ENCODE data around the gene CRYGN. TPM values are rescaled to one million over a fixed set of nuclear protein-coding genes. Genes with fewer than 3 reads are reported as not detected.

CRYGN gene
- total and polyA plus RNA-seq, 2 experiments from 2014 or later = 0.59 to 1.5 TPM

DNA sequence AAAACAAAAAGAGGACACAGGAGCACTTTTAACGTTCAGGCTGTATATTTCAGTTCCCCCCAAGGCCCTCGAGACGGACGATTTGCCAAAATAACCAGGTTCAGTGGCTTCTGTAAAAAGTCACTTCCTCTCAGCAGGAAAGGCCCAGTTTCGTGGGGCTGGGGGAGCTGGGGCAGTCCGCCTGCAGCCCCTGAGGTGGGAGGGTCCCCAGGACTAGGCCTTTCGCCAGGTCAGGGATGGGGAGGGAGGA, 58.9 kb downstream of the CRYGN start (continued):
- TF ChIP-seq REST (IDR thresholded peaks at IDR 0.05; ENCODE audit: unreplicated experiment) = no peak
- TF ChIP-seq STAT1 (IDR thresholded peaks at IDR 0.05; ENCODE audit: unreplicated experiment) = no peak
- TF ChIP-seq EZH2phosphoT487 (IDR thresholded peaks at IDR 0.05; ENCODE audit: unreplicated experiment) = no peak

DNA sequence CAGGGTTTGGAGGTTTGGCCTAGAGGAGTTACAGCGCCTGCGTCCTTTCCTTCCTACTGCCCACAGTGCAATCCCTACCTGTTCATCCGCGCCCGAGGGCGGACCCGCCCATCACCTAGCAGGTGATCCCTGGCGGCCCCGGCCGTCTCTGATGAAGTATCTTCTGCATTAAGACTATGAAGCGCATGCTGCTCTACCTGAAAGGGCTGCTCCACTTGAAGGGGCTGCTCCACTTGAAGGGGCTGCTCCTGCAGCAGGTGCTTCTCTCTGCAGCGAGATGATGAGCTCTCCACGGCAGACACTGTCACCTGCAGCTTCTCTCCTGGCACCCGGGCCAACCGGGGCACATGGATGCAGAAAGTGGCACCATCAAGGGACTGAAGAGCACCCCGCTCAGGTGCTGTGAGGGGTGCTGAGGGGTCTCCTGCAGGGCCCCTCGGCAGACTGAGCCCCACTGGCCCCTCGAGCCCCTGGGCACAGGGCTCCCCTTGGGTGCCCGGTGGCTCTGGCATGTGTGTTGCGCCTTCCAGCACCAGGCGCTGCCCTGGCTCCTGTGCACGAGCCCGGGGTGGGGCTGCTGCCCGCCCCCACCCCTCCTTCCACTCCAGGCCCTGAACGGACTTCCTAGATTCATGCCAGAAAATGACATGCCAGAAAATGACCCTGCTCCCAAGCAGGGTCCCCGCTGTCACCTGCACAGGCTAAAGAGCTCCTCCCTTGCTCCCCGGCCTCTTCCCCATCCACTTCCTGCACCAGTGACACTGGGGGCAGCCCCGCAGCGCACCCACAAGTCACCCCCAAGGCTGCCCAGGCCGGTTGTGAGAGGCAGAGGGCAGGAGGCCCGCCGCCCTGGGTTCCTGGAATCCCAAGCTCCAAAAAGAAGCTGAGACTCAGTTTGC, 59.5 kb downstream of the CRYGN start:
- peak; percentile 7 for ATAC-seq
- Mint-ChIP-seq H3K36me3 (ENCODE audit: low read depth) (peaks cover 7% of the 10 kb centered on the region; the same call in 2 of the 3 replicates), H3K27ac (no peak overlapping the region)
- TF ChIP-seq ETS1 (IDR thresholded peaks at IDR 0.05) (no peak), CTCF (conservative IDR thresholded peaks at IDR 0.05; ENCODE audit: low read depth in 2 of 2) (no peak), EZH2 (IDR thresholded peaks at IDR 0.05; ENCODE audit: low read depth, unreplicated experiment) (no peak), ZNF331 (CRISPR knock-in tag; IDR thresholded peaks at IDR 0.05; ENCODE audit: low read depth) (no peak), CREB1 (CRISPR knock-in tag; IDR thresholded peaks at IDR 0.05; ENCODE audit: low read depth) (no peak), REST (IDR thresholded peaks at IDR 0.05; ENCODE audit: unreplicated experiment) (no peak), EZH2phosphoT487 (IDR thresholded peaks at IDR 0.05; ENCODE audit: unreplicated experiment) (no peak)

More for the DNA sequence above, 59.5 kb downstream of the CRYGN start:
- Mint-ChIP-seq H3K4me1 (peaks cover 18% of the 10 kb centered on the region), H3K27me3 (ENCODE audit: insufficient read depth, low read depth, poor library complexity) (peaks cover 31% of the 10 kb centered on the region), H3K9me3 (no peaks in the 10 kb centered on the region), H3K4me3 (peak overlapping the region; percentile 66)
- Histone ChIP-seq H3K79me2 (replicated peaks; ENCODE audit: insufficient read depth) (no peaks in the 10 kb centered on the region), H3K4me1 (ENCODE audit: insufficient read depth) (peaks cover 18% of the 10 kb centered on the region), H3K27ac (ENCODE audit: low read depth) (peak overlapping the region; percentile 83), H3K27me3 (ENCODE audit: insufficient read depth) (peaks cover 26% of the 10 kb centered on the region), H3K4me3 (peak overlapping the region; percentile 66), H2AFZ (no peak overlapping the region; the same call in 1 of the 2 replicates), H3K4me2 (peak overlapping the region; percentile 90), H3K36me3 (ENCODE audit: insufficient read depth) (no peaks in the 10 kb centered on the region; the same call in 1 of the 2 replicates), H4K20me1 (replicated peaks; ENCODE audit: insufficient read depth) (no peaks in the 10 kb centered on the region; the same call in 1 of the 2 replicates), H3F3A (replicated peaks; ENCODE audit: low read depth) (peaks cover 14% of the 10 kb centered on the region; the same call in 1 of the 2 replicates), H3K9me2 (ENCODE audit: insufficient read depth) (no peaks in the 10 kb centered on the region)
- DNase-seq (ENCODE audit: low spot score) = no peak

Measured in GM23338 (cell line).